HepG2 (cell line): ENCODE results near the gene STN1. TPM values are rescaled to one million over a fixed set of nuclear protein-coding genes. Genes with fewer than 3 reads are reported as not detected.

Source experiments
- ATAC-seq: fragments of 200-7000 bp; cut with Tn5 transposase; 3 replicates; pipeline ENCODE4 v1.9.1; 2020; ENCODE audit warnings: mild to moderate bottlenecking, moderate library complexity
- BruUV-seq: library from RNA; stranded (reverse); fragments of 400-500 nt; replicated peaks from 2 replicates; lab custom pipeline; 2021; lab: Mats Ljungman, UMichigan
- CTCF ChIA-PET: fragments of 300-600 bp; formaldehyde crosslinking; extraction: SDS; loops from one replicate; lab custom pipeline; 2021; ENCODE audit warnings: low total read pairs, inconsistent platforms, low intra/inter-chr PET ratio; lab: Yijun Ruan, JAX
- POLR2A ChIA-PET: fragments of 350-600 bp; sonication (Branson Sonifier 250); formaldehyde crosslinking; loops from one replicate; lab custom pipeline; 2020; ENCODE audit warnings: antibody characterized with exemption, inconsistent platforms; lab: Yijun Ruan, JAX
- DNase-seq: peaks from one replicate; pipeline ENCODE4 v3.0.0-alpha.2; 2015; ENCODE audit warnings: low spot score
- FAIRE-seq: peaks from 3 replicates; lab custom pipeline; 2011; peaks lifted over from hg19 to GRCh38; lab: Jason Lieb, UNC
- H2AFZ ChIP-seq: one replicate; pipeline ENCODE4 v1.6.1; 2011; ENCODE audit warnings: low read length, inconsistent platforms
- H3K27ac ChIP-seq: fragments of 300-600 bp; 3 replicates; pipeline ENCODE4 v1.8.0; 2011; ENCODE audit warnings: mixed run types, mild to moderate bottlenecking, mixed read lengths, low read length, inconsistent platforms; ENCODE audit not compliant: insufficient read depth; ENCODE audit errors: extremely low read length
- H3K27me3 ChIP-seq, 2 experiments: fragments of 200-600 bp in 1 of 2; 2 replicates in 1 of 2; 3 replicates in 1 of 2; pipeline versions ENCODE4 v1.6.0 to v1.8.0; 2011; ENCODE audit warnings: low read length in 2 of 2, mild to moderate bottlenecking in 2 of 2, moderate library complexity in 2 of 2, inconsistent platforms in 1 of 2; ENCODE audit not compliant: insufficient read depth in 2 of 2, control insufficient read depth in 1 of 2
- H3K36me3 ChIP-seq, 2 experiments: fragments of 200-600 bp in 1 of 2; replicated peaks in 1 of 2; 2 replicates in 1 of 2; 3 replicates in 1 of 2; pipeline versions ENCODE4 v1.5.1 to v1.8.0; 2011; ENCODE audit warnings: low read length in 2 of 2, inconsistent platforms in 1 of 2; ENCODE audit not compliant: insufficient read depth in 2 of 2, control insufficient read depth in 1 of 2
- H3K4me1 ChIP-seq: 2 replicates; pipeline ENCODE4 v1.5.1; 2012; ENCODE audit warnings: low read length, inconsistent platforms; ENCODE audit not compliant: insufficient read depth
- H3K4me2 ChIP-seq: 2 replicates; pipeline ENCODE4 v1.6.0; 2011; ENCODE audit warnings: low read depth, low read length, inconsistent platforms
- H3K4me3 ChIP-seq, 3 experiments: fragments of 200-600 bp in 1 of 3; sonication (generic), shearing (Covaris generic) in 1 of 3; replicated peaks in 1 of 3; 2 replicates each; pipeline ENCODE4 v1.5.1; 2011 to 2016; ENCODE audit warnings: low read length in 3 of 3, inconsistent platforms in 2 of 3, low read depth in 2 of 3, mild to moderate bottlenecking in 2 of 3, control low read depth in 1 of 3, mixed read lengths in 1 of 3; ENCODE audit not compliant: insufficient read depth in 1 of 3
- H3K79me2 ChIP-seq: one replicate; pipeline ENCODE4 v1.6.1; 2011; ENCODE audit warnings: low read length, inconsistent platforms; ENCODE audit not compliant: insufficient read depth
- H3K9ac ChIP-seq: 2 replicates; pipeline ENCODE4 v1.6.0; 2011; ENCODE audit warnings: mild to moderate bottlenecking, low read depth, low read length, inconsistent platforms; ENCODE audit not compliant: insufficient read depth
- H3K9me3 ChIP-seq: 2 replicates; pipeline ENCODE4 v1.5.1; 2012; ENCODE audit warnings: mild to moderate bottlenecking, low read length
- H4K20me1 ChIP-seq: 2 replicates; pipeline ENCODE4 v1.6.0; 2011; ENCODE audit warnings: inconsistent platforms, mild to moderate bottlenecking, low read length, moderate library complexity; ENCODE audit not compliant: insufficient read depth
- CSRNP2 ChIP-seq: sonication (generic); formaldehyde crosslinking; conservative IDR thresholded peaks from 2 replicates; pipeline ENCODE4 v1.8.0; 2022; ENCODE audit warnings: low read depth, missing genetic modification reagents
- DNMT3B ChIP-seq: conservative IDR thresholded peaks from 2 replicates; pipeline ENCODE4 v1.6.1; 2016; ENCODE audit warnings: missing biosample characterization, control low read depth
- HHEX ChIP-seq: IDR thresholded peaks from 2 replicates; pipeline ENCODE4 v1.6.1; 2016; ENCODE audit warnings: control low read depth
- KDM3A ChIP-seq: IDR thresholded peaks from 2 replicates; pipeline ENCODE4 v1.6.1; 2018; ENCODE audit warnings: low read depth, missing compliant biosample characterization
- PCBP2 ChIP-seq: fragments of 200-400 bp; formaldehyde crosslinking; optimal IDR thresholded peaks from 2 replicates; pipeline ENCODE3; 2018; ENCODE audit warnings: low read length, low read depth; ENCODE audit not compliant: poor library complexity, severe bottlenecking
- TBP ChIP-seq: sonication (generic); formaldehyde crosslinking; IDR thresholded peaks from 2 replicates; pipeline ENCODE4 v1.5.0; 2020; ENCODE audit warnings: missing genetic modification reagents
- ZMYM3 ChIP-seq: sonication (generic); formaldehyde crosslinking; IDR thresholded peaks from 2 replicates; pipeline ENCODE4 v1.5.1; 2020; ENCODE audit warnings: mild to moderate bottlenecking, missing genetic modification reagents
- ZNF432 ChIP-seq: sonication (generic); formaldehyde crosslinking; IDR thresholded peaks from 2 replicates; pipeline ENCODE4 v1.5.0; 2020; ENCODE audit warnings: missing genetic modification reagents, mild to moderate bottlenecking, borderline replicate concordance
- ZNF639 ChIP-seq: conservative IDR thresholded peaks from 2 replicates; pipeline ENCODE4 v1.6.1; 2018; ENCODE audit warnings: missing genetic modification reagents
- WGBS: methylation state at CpG from one replicate; pipeline ENCODE4 v1.1.6; 2017; ENCODE audit warnings: low lambda C conversion rate; 5-methylcytosine and 5-hydroxymethylcytosine counted together
- in situ Hi-C: cut with HindIII; loops from 2 replicates; pipeline ENCODE4 v1.10.0; 2017; ENCODE audit warnings: low pct_unique_long_range_greater_than_20kb; ENCODE audit not compliant: extremely low pct_ligation_motif_present
- intact Hi-C: fragments of 100-400 bp; cut with micrococcal nuclease; formaldehyde crosslinking; loops from one replicate; pipeline ENCODE4 v1.10.0; 2022; ENCODE audit not compliant: unreplicated experiment
- polyA plus RNA-seq, 8 experiments: library from polyadenylated mRNA; depleted of rRNA in 3 of 8; stranded (reverse) in 7 of 8; unstranded in 1 of 8; fragments of >200 nt; fragmentation: Illumina TruSeq in 4 of 8; extraction: Trizol in 4 of 8; gene quantifications; 2 replicates each; pipeline versions ENCODE4 v1.2.1 to v1.2.3, GENCODE V29; 2011 to 2016; ENCODE audit warnings: low read depth in 4 of 8, missing spikeins in 1 of 8, mixed read lengths in 1 of 8; ENCODE audit not compliant: insufficient read depth in 1 of 8
- total RNA-seq, 5 experiments: library from RNA; depleted of rRNA; stranded (reverse); fragments of >200 nt; fragmentation: Illumina TruSeq; extraction: Trizol; gene quantifications; 2 replicates each; pipeline ENCODE4 v1.2.3, GENCODE V29; 2016; ENCODE audit warnings: low read depth in 1 of 5

STN1 gene
- total and polyA plus RNA-seq, 2 of the 13 experiments (the other 11 are each of a cell fraction or from before 2014, with no cell fraction given) = 17.6 to 22.7 TPM

- TF ChIP-seq HHEX (CRISPR knock-in tag) = no peak
- no peak for TF ChIP-seq KDM3A
Measured at GRCh38 chr10:103960103-103960502, 42.1 kb upstream of the STN1 start (continued).

GRCh38 chr10:103958996-103959395, 41.0 kb upstream of the STN1 start:
- Histone ChIP-seq H3K27me3 (peaks cover 0 to 5% of the 10 kb centered on the region in 2 experiments; a peak in 1 of 5 replicates), H3K36me3 (no peaks in the 10 kb centered on the region)
- no peak for TF ChIP-seq ZNF639 (CRISPR knock-in tag)
- TF ChIP-seq TBP (CRISPR knock-in tag) = no peak
- no peak for TF ChIP-seq DNMT3B
- no peak for TF ChIP-seq PCBP2
- no peak for TF ChIP-seq ZMYM3 (CRISPR knock-in tag)
- no peak for TF ChIP-seq ZNF432
- no peak for TF ChIP-seq CSRNP2 (CRISPR knock-in tag)
- TF ChIP-seq, all 625 proteins: peak for 0
- ChIA-PET CTCF (no interaction called here), POLR2A (no interaction called here)
- Histone ChIP-seq H3K4me3 (no peak overlapping the region), H3K27ac (no peak overlapping the region), H3K79me2 (no peaks in the 10 kb centered on the region), H3K9ac (no peak overlapping the region), H3K9me3 (no peaks in the 10 kb centered on the region), H3K4me1 (peaks cover 6% of the 10 kb centered on the region; the same call in 1 of the 2 replicates), H3K4me2 (no peak overlapping the region), H4K20me1 (no peaks in the 10 kb centered on the region), H2AFZ (no peak overlapping the region)
- intact Hi-C loops = no loop called here
- DNase-seq (no peak), FAIRE-seq (no peak), ATAC-seq (no peak)
- WGBS = 1% methylated on average over 2 of the region's 2 CpGs
- in situ Hi-C loops = no loop called here
- BruUV-seq = no TSS peak
